HG02870 (cell line): ENCODE measurements around the gene LRAT.
"Not testable (repeated sequence)": the region's sequence is repeated elsewhere in the genome, so short reads cannot be mapped to it uniquely, and the experiment has no call there.

Experiments used
- ATAC-seq: cut with Tn5 transposase; IDR thresholded peaks from one replicate; pipeline ENCODE4 v1.9.1; 2021; ENCODE audit warnings: mild to moderate bottlenecking, moderate library complexity; ENCODE audit not compliant: unreplicated experiment

LRAT gene

GRCh38 chr4:154743683-154744340 is at the start of gene LRAT:
Gene LRAT, plus strand, starts transcription at chr4:154744000. Its CDS starts 327 bp downstream, at chr4:154744327.
- no peak for ATAC-seq

GRCh38 chr4:154707877-154708276 is 35.9 kb upstream of the LRAT start:
- ATAC-seq = no peak

- no peak for ATAC-seq
These were observed 34.2 kb upstream of the LRAT start for GRCh38 chr4:154709550-154709949.

GRCh38 chr4:154711522-154711921 is 32.3 kb upstream of the LRAT start:
- no peak for ATAC-seq

- ATAC-seq = no peak
These were observed 29.3 kb upstream of the LRAT start for GRCh38 chr4:154714339-154715040.

GRCh38 chr4:154719087-154719486 is 24.7 kb upstream of the LRAT start:
- ATAC-seq = no peak

GRCh38 chr4:154720123-154720522 is 23.7 kb upstream of the LRAT start:
- ATAC-seq = peak; percentile 86

GRCh38 chr4:154720618-154721267 is 23.1 kb upstream of the LRAT start:
- no peak for ATAC-seq

GRCh38 chr4:154722262-154722661 is 21.5 kb upstream of the LRAT start:
- no peak for ATAC-seq

GRCh38 chr4:154723601-154724000 is 20.2 kb upstream of the LRAT start:
- ATAC-seq = not testable (repeated sequence)

GRCh38 chr4:154727540-154727939 is 16.3 kb upstream of the LRAT start:
- no peak for ATAC-seq

GRCh38 chr4:154731756-154732155 is 12.0 kb upstream of the LRAT start:
- no peak for ATAC-seq

GRCh38 chr4:154732669-154733068 is 11.1 kb upstream of the LRAT start:
- no peak for ATAC-seq

- no peak for ATAC-seq
These were observed 7.0 kb upstream of the LRAT start for GRCh38 chr4:154736770-154737169.

GRCh38 chr4:154738426-154738825 is 5.4 kb upstream of the LRAT start:
- ATAC-seq = no peak

- no peak for ATAC-seq
These were observed 4.7 kb upstream of the LRAT start for GRCh38 chr4:154739111-154739510.

GRCh38 chr4:154740462-154740861 is 3.3 kb upstream of the LRAT start:
- no peak for ATAC-seq

GRCh38 chr4:154741131-154741665 is 2.6 kb upstream of the LRAT start:
- ATAC-seq = no peak

GRCh38 chr4:154741922-154742850 is 1.6 kb upstream of the LRAT start:
- no peak for ATAC-seq

GRCh38 chr4:154744341-154744926 is 634 bp downstream of the LRAT start:
- ATAC-seq = no peak
